Measurements from ENCODE around the gene NFIB. TPM values are rescaled to one million over a fixed set of nuclear protein-coding genes. Genes with fewer than 3 reads are reported as not detected.

The NFIB gene
- total RNA-seq, 1 experiment from 2014 or later = 14.3 TPM

- no peak overlapping the region for H3K27ac ChIP-seq (ENCODE audit: insufficient read length, low read depth, low read length)
- H4K5ac ChIP-seq (ENCODE audit: insufficient read length, low read depth, low read length) = no peak overlapping the region
- H4K91ac ChIP-seq (ENCODE audit: insufficient read length, low read depth, low read length) = no peak overlapping the region
- H2BK5ac ChIP-seq (ENCODE audit: insufficient read length, low read length) = no peak overlapping the region
- no peak overlapping the region for H2AFZ ChIP-seq (ENCODE audit: low read length)
- no peak overlapping the region for H3K4me2 ChIP-seq (ENCODE audit: insufficient read depth, insufficient read length, low read length)
- no peak overlapping the region for H2AK5ac ChIP-seq (ENCODE audit: insufficient read length, low read length)
- no peak overlapping the region for H2BK15ac ChIP-seq (ENCODE audit: low read depth, low read length)
- H3K79me1 ChIP-seq (ENCODE audit: insufficient read depth, low read depth, low read length, poor library complexity, severe bottlenecking) = no peaks in the 10 kb centered on the region
- H3K56ac ChIP-seq (ENCODE audit: insufficient read length, low read depth, low read length) = no peak overlapping the region
- H2BK120ac ChIP-seq (ENCODE audit: low read depth, low read length, poor library complexity, severe bottlenecking) = no peak overlapping the region
- no peaks in the 10 kb centered on the region for H3K9me3 ChIP-seq (ENCODE audit: control insufficient read depth, low read depth, low read length)
- peaks cover 0 to 4% (median 2%) of the 10 kb centered on the region in 3 experiments; a peak in 1 of 7 replicates for H3K36me3 Mint-ChIP-seq (ENCODE audit: insufficient read depth in 1 of 3, low read depth in 3 of 3)
- H3K23me2 ChIP-seq (ENCODE audit: insufficient read length, low read depth, low read length, poor library complexity, severe bottlenecking) = no peaks in the 10 kb centered on the region
- no peak overlapping the region for H3K4ac ChIP-seq (ENCODE audit: low read depth, low read length)
- WGBS (ENCODE audit: extremely low coverage, insufficient read length, low lambda C conversion rate) = no CpG with 5 or more reads among the region's 4 CpGs
- H3K18ac ChIP-seq (ENCODE audit: insufficient read length, low read depth, low read length) = no peak overlapping the region
- H3K4me1 ChIP-seq (ENCODE audit: insufficient read depth, low read length) = no peaks in the 10 kb centered on the region; the same call in 1 of the 2 replicates
- H3K27me3 ChIP-seq (ENCODE audit: insufficient read depth, low read length) = no peaks in the 10 kb centered on the region
- no peak overlapping the region for H3K14ac ChIP-seq (ENCODE audit: insufficient read depth, low read length)
- H2BK20ac ChIP-seq (ENCODE audit: low read depth, low read length, poor library complexity, severe bottlenecking) = no peak overlapping the region
- H3K9ac ChIP-seq (ENCODE audit: extremely low read depth, insufficient read length, low read length) = no peak overlapping the region
- DNase-seq = no peak
- H3T11ph ChIP-seq (ENCODE audit: low read length) = no peak overlapping the region
- no peaks in the 10 kb centered on the region for H3K9me3 Mint-ChIP-seq
- H4K8ac ChIP-seq (replicated peaks; ENCODE audit: insufficient read length, low read depth, low read length) = no peak overlapping the region
- H3K27ac Mint-ChIP-seq = no peak overlapping the region
- no peak overlapping the region for H2BK12ac ChIP-seq (ENCODE audit: insufficient read length, low read depth, low read length)
- H3K79me2 ChIP-seq (ENCODE audit: insufficient read depth, low read length) = no peaks in the 10 kb centered on the region
- no peaks in the 10 kb centered on the region for H4K20me1 ChIP-seq (ENCODE audit: control insufficient read depth, insufficient read depth, insufficient read length)
- no peaks in the 10 kb centered on the region for H3K27me3 Mint-ChIP-seq (ENCODE audit: low read depth)
- no peak overlapping the region for H3K23ac ChIP-seq (ENCODE audit: insufficient read length, low read depth, low read length)
- H3K4me3 Mint-ChIP-seq = no peak overlapping the region
- TF ChIP-seq CTCF (conservative IDR thresholded peaks at IDR 0.05) = no peak
- H3K4me1 Mint-ChIP-seq = peaks cover 36 to 46% of the 10 kb centered on the region in 2 experiments
Measured at GRCh38 chr9:14157191-14157590, 156.8 kb downstream of the NFIB start.

Measured in H9 (cell line).